ENCODE results near the gene ELAC2.

Gene ELAC2

GRCh38 chr17:12955521-12955920 is 62.3 kb downstream of the ELAC2 start:
- no peak for DNase-seq (ENCODE audit: low read depth in 2 of 2)

GRCh38 chr17:12953156-12953555 is 64.7 kb downstream of the ELAC2 start:
- no peak for DNase-seq (ENCODE audit: low read depth in 2 of 2)

- no peak for DNase-seq (ENCODE audit: low read depth in 2 of 2)
These were observed 65.8 kb downstream of the ELAC2 start for GRCh38 chr17:12952012-12952411.

GRCh38 chr17:12947047-12947446 is 70.8 kb downstream of the ELAC2 start:
- DNase-seq (ENCODE audit: low read depth in 2 of 2), result no peak

All from stimulated activated CD4-positive, alpha-beta T cell treated with anti-CD3 and anti-CD28 coated beads, Interleukin-15, amount 100 ng/mL, for 48 hours (primary cell).